GM19438 (cell line): Measurements from ENCODE around the gene ERCC6L.
"Not testable (repeated sequence)": the region's sequence is repeated elsewhere in the genome, so short reads cannot be mapped to it uniquely, and the experiment has no call there.

Experiments used
- ATAC-seq: cut with Tn5 transposase; IDR thresholded peaks from one replicate; pipeline ENCODE4 v1.9.1; 2021; ENCODE audit warnings: low read depth; ENCODE audit not compliant: unreplicated experiment

Gene ERCC6L

DNA sequence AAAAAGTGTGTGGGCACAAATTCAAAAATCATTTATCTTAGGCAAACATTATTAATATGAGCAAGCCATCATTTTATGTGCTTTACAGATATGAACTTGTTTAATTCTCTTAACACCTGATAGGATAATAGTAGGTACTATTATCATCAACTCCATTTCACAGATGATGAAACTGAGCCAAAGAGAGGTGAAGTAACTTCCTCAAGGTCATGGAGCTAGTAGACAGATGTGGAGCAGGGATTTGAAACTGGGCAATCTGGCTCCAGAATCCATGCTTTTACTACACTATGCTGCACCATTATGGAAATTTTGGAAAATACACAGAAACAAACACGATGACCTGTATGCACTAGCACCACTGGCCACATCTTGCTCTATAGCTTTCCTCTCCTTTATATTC, 58.3 kb downstream of the ERCC6L start:
- no peak for ATAC-seq

DNA sequence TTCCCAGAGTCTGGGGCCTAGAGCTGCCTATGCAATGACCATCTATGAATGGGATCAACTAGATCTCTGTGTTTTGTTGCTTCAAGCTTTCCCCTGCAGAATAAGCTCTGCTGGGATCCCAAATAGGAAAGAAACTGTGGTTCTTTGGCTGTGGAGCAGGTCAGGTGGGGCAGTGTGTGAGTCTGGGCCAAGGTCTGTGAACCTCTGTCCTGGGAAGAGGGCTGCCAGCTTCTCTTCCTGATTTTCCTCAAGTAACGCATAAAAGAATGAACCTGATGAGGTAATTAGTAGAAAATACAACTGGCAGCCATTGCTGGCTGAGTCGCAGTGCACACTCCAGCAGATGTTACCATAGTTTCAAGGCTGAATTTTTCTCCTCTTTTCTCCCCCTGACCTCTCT, 61.8 kb downstream of the ERCC6L start:
- no peak for ATAC-seq

DNA sequence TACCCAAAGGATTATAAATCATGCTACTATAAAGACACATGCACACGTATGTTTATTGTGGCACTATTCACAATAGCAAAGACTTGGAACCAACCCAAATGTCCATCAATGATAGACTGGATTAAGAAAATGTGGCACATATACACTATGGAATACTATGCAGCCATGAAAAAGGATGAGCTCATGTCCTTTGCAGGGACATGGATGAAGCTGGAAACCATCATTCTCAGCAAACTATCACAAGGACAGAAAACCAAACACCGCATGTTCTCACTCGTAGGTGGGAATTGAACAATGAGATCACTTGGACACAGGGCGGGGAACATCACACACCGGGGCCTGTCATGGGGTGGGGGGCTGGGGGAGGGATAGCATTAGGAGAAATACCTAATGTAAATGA, 62.5 kb downstream of the ERCC6L start:
- not testable (repeated sequence) for ATAC-seq

DNA sequence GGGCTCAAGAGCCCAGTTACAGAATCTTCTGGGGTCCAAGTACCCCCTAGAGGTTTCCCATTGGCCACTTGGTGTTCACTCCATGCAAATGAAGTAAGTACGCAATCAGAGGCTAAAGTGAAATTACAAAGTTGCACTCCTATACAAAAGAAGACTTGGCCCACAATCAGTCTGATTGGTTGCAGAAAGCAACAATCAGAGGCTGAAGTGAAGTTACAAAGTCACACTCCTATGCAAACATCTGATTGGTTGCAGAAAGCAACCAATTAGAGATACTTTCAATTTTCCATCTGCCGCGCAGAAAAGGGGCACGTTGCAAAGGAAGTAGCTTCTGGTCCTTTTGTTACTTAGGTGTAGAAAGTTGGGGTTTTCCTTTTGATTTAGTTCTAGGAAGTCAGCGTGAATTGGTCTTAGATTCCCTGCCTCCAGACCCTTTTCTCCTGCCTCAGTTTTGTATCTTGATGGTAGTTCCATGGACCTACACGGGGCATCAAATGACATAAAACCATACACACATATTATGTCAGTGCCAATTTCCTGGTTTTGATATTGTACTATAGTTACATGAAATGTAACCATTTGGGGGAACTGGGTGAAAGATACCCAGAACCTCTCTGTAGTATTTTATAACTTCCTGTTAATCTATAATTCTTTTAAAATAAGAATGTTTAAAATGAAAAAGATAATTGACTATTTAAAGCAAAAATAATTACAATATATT, 69.7 kb downstream of the ERCC6L start:
- ATAC-seq = no peak

DNA sequence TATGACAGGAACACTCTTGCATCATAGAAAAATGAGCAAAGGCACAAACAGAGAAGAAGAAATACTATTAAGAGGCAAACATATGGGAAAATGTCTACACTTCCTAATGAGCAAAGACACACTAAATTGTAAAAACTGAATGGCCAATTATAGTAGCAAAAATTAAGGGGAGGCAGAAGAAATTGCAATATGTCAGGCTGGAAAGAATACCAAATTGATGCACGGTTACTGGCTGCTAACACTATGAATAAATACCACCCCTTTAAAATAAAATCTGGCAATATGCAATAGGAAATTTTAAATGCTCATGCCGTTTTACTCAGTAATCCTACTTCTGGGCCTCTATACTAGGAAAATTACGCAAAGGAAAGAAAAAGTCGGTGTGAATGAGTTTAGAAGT, 73.3 kb downstream of the ERCC6L start:
- no peak for ATAC-seq

DNA sequence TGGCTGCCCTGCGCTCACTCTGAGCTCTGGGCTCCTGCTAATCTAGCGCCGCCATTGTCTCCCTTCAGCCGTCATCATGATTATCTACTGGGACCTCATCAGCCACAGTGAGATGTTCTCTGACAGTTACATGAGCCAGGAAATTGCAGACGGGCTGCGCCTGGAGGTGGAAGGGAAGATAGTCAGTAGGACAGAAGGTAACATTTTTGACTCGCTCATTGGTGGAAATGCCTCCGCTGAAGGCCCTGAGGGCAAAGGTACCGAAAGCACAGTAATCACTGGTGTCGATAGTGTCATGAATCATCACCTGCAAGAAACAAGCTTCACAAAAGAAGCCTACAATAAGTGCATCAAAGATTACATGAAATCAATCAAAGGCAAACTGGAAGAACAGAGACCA, 79.1 kb downstream of the ERCC6L start:
- no peak for ATAC-seq

DNA sequence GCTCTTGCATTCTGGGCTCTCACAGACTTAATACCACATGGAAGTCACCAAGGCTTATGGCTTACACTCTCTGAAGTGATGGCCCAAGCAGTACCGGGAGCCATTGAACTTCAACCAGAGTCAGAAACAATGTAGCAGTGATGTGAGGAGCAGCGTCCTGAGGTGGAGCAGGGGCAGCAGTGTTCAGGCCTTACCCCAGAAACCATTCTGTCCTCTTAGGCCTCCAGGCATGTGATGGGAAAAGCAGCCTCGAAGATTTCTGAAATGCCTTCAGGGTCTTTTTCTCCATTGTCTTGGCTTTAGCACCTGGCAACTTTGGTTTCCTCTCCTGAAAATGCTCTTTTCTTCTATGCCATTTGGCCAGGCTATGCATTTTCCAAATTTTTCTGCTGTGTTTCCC, 80.1 kb downstream of the ERCC6L start:
- no peak for ATAC-seq
